ENCODE results near the gene OR5AU1.

DNA sequence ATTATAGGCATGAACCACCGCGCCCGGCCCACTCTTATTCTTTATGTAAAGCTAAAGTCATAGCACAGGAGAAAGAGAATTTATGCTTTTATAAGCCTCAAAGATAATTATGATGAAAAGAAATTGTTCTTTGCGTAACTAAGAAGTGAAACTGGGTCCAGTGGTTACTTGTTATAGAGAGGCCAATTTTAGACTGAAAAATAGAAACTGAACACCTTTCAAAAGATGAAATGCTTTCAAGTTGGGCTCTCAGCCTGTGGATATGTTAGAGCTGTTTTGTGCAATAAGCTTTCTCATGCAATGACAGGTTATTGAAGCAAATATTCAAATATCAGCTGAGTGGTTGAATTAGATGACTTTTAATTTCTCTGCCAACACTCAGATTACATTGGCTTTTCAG is 47.1 kb downstream of the OR5AU1 start:
- TF ChIP-seq, protein P1, sequence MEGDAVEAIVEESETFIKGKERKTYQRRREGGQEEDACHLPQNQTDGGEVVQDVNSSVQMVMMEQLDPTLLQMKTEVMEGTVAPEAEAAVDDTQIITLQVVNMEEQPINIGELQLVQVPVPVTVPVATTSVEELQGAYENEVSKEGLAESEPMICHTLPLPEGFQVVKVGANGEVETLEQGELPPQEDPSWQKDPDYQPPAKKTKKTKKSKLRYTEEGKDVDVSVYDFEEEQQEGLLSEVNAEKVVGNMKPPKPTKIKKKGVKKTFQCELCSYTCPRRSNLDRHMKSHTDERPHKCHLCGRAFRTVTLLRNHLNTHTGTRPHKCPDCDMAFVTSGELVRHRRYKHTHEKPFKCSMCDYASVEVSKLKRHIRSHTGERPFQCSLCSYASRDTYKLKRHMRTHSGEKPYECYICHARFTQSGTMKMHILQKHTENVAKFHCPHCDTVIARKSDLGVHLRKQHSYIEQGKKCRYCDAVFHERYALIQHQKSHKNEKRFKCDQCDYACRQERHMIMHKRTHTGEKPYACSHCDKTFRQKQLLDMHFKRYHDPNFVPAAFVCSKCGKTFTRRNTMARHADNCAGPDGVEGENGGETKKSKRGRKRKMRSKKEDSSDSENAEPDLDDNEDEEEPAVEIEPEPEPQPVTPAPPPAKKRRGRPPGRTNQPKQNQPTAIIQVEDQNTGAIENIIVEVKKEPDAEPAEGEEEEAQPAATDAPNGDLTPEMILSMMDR (IDR thresholded peaks at IDR 0.05; ENCODE audit: insufficient read depth, low read depth, low read length): no peak
- TF ChIP-seq EZH2 (IDR thresholded peaks at IDR 0.05; ENCODE audit: insufficient read depth, low read length): no peak

Measured in astrocyte (in vitro differentiated cells and primary cell).